HS-27A (cell line): ENCODE measurements around the gene GRM7.
"Not testable (repeated sequence)": the region's sequence is repeated elsewhere in the genome, so short reads cannot be mapped to it uniquely, and the experiment has no call there.

Experiments used
- DNase-seq: peaks from one replicate; pipeline ENCODE4 v3.0.0-alpha.2; 2012; ENCODE audit warnings: low read depth, missing footprints

GRM7 gene

GRCh38 chr3:6860954-6861624 lies at the start of gene GRM7:
Gene GRM7 (plus strand): TSS chr3:6861115.
- no peak for DNase-seq

- no peak for DNase-seq
These were observed 39.5 kb upstream of the GRM7 start for GRCh38 chr3:6821411-6821810.

- no peak for DNase-seq
These were observed 35.4 kb upstream of the GRM7 start for GRCh38 chr3:6825524-6825923.

- DNase-seq, result no peak
These were observed 33.5 kb upstream of the GRM7 start for GRCh38 chr3:6827453-6827852.

- no peak for DNase-seq
These were observed 16.2 kb upstream of the GRM7 start for GRCh38 chr3:6844723-6845122.

- no peak for DNase-seq
These were observed 6.7 kb upstream of the GRM7 start for GRCh38 chr3:6854184-6854583.

- no peak for DNase-seq
These were observed 3.4 kb upstream of the GRM7 start for GRCh38 chr3:6857510-6857909.

GRCh38 chr3:6860149-6860953 lies 564 bp upstream of the GRM7 start:
- no peak for DNase-seq

- no peak for DNase-seq
These were observed 698 bp downstream of the GRM7 start for GRCh38 chr3:6861625-6862000.

GRCh38 chr3:6862041-6862879 lies 1.3 kb downstream of the GRM7 start:
- DNase-seq, result no peak

GRCh38 chr3:6862880-6863195 lies 1.9 kb downstream of the GRM7 start:
- DNase-seq, result no peak

GRCh38 chr3:6867269-6867668 lies 6.4 kb downstream of the GRM7 start:
- DNase-seq, result no peak

GRCh38 chr3:6878731-6879130 lies 17.8 kb downstream of the GRM7 start:
- DNase-seq, result no peak

GRCh38 chr3:6912240-6912639 lies 51.3 kb downstream of the GRM7 start:
- DNase-seq, result no peak

- DNase-seq, result no peak
These were observed 55.0 kb downstream of the GRM7 start for GRCh38 chr3:6915898-6916297.

- no peak for DNase-seq
These were observed 60.2 kb downstream of the GRM7 start for GRCh38 chr3:6921066-6921465.

GRCh38 chr3:6921876-6922275 lies 61.0 kb downstream of the GRM7 start:
- DNase-seq, result no peak

GRCh38 chr3:6928064-6928463 lies 67.1 kb downstream of the GRM7 start:
- no peak for DNase-seq

GRCh38 chr3:6929918-6930317 lies 69.0 kb downstream of the GRM7 start:
- no peak for DNase-seq

- not testable (repeated sequence) for DNase-seq
These were observed 74.5 kb downstream of the GRM7 start for GRCh38 chr3:6935418-6935817.

- no peak for DNase-seq
These were observed 75.1 kb downstream of the GRM7 start for GRCh38 chr3:6935970-6936369.

- no peak for DNase-seq
These were observed 101.9 kb downstream of the GRM7 start for GRCh38 chr3:6962801-6963200.

GRCh38 chr3:6965881-6966280 lies 105.0 kb downstream of the GRM7 start:
- DNase-seq, result no peak
